IPS-18c (cell line): ENCODE results near the gene KCNK15.
"Not testable (repeated sequence)": the region's sequence is repeated elsewhere in the genome, so short reads cannot be mapped to it uniquely, and the experiment has no call there.

ENCODE experiments used
- H3K4me3 ChIP-seq: 2 replicates; pipeline ENCODE4 v1.7.0; 2013; ENCODE audit warnings: low read depth, mild to moderate bottlenecking, low read length, moderate library complexity; ENCODE audit not compliant: insufficient read depth
- H3K9me3 ChIP-seq: one replicate; pipeline ENCODE4 v1.6.1; 2013; ENCODE audit warnings: mild to moderate bottlenecking, low read length, moderate library complexity; ENCODE audit not compliant: control insufficient read depth, insufficient read depth

KCNK15 gene

DNA sequence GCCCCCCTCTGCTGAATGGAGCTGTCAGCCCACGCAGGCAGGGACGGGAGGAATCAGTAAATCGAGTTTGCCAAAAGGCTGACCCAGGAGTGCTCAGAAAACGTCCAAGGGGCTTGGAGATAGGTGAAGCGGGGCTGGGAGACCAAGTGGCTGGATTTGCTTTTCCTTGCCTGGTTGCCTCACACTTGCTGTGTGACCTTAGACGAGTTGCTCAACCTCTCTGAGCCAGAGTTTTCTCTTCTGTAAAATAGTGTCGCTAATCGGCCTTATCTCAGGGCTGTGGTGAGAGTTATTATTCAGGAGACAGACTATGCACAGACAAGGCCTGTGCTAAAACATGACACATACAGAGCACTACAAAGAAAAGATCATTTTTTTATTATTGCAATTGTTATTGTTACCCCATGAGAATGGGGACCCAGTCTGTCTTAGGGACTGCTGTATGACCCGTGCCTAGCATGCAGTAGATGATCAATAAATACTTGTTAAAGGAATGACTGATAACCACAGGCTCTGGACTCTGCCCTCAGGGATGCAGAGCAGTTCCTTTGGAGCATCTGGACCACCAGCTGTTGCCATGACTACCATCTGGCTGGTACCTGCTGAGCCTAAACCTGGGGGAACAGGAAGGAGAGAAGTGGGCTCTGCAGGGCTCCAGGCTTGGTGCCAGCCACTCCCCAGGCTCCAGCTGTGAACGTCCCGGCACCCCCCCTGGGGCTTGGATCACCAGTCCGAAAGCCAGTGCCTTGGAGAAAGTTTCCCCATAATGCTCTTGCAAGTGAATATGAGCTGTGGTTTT, 901 bp downstream of the KCNK15 start:
- Histone ChIP-seq H3K9me3 (peaks cover 3% of the 10 kb centered on the region), H3K4me3 (peak overlapping the region; percentile 65)

DNA sequence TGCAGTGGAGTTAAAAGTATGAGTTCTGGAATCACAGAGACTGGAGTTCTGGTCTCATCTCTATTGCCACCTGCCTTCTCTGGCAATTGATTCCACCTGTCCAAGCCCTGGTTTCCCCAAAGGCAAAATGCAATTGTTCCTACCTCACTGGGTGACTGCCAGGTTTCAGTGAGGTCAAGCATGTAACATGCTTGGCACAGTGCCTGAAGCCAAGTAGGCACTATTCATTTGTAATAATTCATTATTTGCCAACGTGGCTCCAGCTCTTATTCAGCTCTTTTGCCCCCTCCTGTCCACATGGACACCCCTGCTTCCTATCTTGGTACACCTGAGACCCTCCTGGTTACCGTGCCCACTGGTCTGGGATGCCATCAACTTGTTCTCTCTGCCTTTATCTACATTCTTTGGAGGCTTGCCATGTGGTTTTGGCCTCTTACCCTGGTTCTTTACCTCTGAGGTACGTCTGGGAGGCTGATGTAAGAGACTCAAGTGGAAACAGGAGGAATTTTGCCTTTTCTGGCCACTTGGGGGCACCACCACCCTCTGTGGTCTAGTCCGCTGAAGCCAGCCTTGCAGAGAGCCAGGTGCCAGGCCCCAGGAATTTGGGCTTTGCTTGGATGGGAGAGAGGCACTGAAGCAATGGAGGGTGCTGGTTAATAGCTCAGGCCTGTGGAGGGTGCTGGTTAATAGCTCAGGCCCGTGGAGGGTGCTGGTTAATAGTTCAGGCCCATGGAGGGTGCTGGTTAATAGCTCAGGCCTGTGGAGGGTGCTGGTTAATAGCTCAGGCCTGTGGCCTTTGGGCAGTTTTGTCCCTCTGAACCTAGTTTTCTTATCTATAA, 1.7 kb downstream of the KCNK15 start:
- no peak overlapping the region for H3K4me3 ChIP-seq
- peaks cover 3% of the 10 kb centered on the region for H3K9me3 ChIP-seq

- H3K4me3 ChIP-seq: no peak overlapping the region
- H3K9me3 ChIP-seq: peaks cover 3% of the 10 kb centered on the region
Measured at GRCh38 chr20:44748005-44748370, 2.3 kb downstream of the KCNK15 start.

- H3K4me3 ChIP-seq: no peak overlapping the region
- no peaks in the 10 kb centered on the region for H3K9me3 ChIP-seq
Measured at GRCh38 chr20:44750081-44750805, 4.6 kb downstream of the KCNK15 start.

DNA sequence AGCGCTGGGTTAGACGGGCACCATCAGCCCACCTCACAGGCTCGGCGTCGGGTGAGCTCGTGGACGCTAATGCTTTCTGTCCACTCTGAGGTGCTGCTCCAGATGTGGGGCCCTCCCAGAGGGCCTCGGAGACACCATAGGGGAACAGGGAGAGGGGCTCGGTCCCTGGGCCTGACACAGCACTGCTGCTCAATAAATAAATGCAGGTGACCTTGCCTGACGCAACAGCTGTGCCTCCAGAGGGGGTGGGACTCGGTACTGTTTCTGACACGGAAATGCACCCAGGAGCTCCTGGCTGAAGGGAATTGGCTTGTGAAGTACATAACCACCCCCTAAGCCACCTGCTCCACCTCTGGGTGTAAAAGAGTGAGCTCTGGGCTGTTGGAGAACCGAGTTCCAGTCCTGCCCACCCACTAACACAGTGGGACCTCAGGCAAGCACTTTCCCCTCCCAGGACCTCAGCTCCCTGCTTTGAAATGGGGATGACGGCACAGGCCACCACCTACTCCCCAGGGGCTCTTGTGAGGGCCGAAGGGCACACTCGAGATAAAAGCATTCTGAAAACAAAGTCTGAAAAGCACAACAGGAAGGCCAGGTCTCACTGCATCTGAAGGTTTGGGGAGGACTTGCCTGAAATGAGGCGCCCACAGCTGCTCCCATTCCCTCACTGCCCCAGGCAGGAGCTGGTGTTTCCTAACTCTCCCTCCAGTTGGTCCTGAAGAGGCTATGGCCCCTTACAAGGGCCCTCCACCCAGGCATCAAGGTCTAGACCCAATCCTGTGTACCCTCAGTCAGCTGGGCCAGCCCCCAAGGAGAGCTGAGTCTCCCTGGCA, 6.7 kb downstream of the KCNK15 start:
- Histone ChIP-seq H3K9me3 (no peaks in the 10 kb centered on the region), H3K4me3 (no peak overlapping the region)

GRCh38 chr20:44754554-44754953, 8.9 kb downstream of the KCNK15 start:
- H3K9me3 ChIP-seq: no peaks in the 10 kb centered on the region
- H3K4me3 ChIP-seq: no peak overlapping the region

- Histone ChIP-seq H3K4me3 (no peak overlapping the region), H3K9me3 (no peaks in the 10 kb centered on the region)
Measured at GRCh38 chr20:44756011-44756688, 10.5 kb downstream of the KCNK15 start.

DNA sequence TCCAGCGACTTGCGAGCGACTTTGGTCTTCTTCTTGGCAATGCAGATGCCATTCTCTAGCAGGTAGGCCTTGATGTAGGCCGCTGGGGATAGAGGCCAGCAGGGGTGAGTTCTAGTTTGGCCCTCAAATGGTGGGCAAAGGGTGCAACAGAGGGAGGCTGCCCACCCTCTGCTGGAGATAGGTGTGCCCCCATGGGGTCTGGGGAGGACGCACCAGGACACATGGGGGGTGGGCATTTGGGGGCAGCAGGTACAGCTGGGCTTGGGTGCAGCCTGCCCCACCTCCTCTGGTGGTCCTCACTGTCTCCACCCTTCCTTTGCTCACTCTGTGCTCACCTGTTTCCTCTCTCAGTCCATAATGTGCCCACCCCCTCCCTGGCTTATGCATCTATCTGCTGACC, 11.3 kb downstream of the KCNK15 start:
- Histone ChIP-seq H3K4me3 (no peak overlapping the region), H3K9me3 (no peaks in the 10 kb centered on the region)

DNA sequence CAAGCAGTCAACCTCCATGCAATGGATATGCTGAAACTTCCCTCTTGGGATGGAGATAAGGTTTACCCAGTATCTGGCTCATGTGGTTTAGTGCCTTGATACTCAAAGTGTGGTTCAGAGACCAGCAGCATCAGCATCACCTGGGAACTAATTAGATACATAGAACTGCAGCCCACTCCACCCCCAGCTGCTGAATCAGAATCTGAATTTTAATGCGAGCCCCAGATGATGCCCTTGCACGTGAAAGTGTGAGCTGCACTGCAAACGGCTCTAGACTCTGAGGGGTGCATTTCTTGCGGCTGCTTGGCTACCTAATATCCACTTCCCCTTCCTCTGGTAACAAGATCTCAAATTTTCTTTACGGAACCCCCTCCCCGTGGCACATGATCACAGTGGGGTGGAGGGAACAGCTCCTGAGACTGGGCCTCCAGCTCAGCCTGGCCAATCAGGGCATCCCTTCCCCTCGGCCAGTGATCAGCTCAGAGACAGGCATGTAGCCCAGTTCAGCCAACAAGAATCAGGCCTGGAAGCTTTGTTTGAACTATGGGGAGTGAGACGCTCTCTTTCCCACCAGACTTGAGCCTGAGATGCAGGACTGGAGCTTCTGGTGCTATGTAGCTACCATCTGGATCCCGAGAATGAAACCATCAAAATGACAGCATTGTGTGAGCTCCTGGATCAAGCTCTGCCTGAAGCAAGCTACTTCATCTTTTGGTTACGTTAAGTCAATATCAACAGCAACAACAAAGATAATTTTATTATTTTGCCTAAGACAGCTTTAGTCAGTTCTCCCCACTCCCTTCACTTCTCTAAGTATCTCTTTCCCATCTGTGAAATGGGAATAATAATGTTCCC, 12.8 kb downstream of the KCNK15 start:
- Histone ChIP-seq H3K4me3 (no peak overlapping the region), H3K9me3 (no peaks in the 10 kb centered on the region)

GRCh38 chr20:44759595-44759994, 13.9 kb downstream of the KCNK15 start:
- no peaks in the 10 kb centered on the region for H3K9me3 ChIP-seq
- H3K4me3 ChIP-seq: no peak overlapping the region

DNA sequence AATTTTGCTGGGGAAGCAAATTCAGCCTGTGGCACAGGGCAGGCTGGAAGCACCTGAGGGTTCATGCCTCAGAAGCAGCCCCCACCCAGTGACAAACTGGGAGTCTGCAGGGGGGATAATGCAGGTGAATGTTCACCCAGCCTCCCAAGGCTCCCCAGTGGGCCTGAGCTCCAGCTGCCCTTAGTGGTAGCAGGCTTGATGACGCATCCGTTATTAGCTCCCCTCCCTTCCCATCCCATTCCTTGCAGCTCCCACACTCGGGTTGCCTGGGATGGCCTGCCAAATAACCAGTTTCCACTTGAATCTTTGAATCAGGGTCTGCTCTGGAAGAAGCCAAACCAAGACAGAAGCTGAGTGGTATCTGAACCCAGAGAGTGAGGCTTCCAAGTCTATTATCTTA, 15.8 kb downstream of the KCNK15 start:
- no peaks in the 10 kb centered on the region for H3K9me3 ChIP-seq

GRCh38 chr20:44762466-44763140, 16.9 kb downstream of the KCNK15 start:
- H3K4me3 ChIP-seq: no peak overlapping the region
- H3K9me3 ChIP-seq: no peaks in the 10 kb centered on the region

More for the DNA sequence above, 15.8 kb downstream of the KCNK15 start:
- H3K4me3 ChIP-seq: no peak overlapping the region

DNA sequence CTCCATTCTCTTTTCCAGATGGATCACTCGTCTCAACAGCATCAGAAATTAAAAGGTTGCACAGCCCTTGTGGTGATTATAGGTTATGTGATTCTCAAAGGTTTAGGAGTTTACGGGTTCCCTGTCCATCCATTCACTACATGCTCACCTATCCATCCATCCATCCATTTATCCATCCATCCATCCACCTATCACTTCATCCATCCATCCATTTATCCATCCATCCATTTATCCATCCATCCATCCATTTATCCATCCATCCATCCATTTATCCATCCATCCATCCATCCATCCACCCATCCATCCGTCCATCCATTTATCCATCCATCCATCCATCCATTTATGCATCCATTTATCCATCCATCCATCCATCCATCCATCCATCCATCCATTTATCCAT, 18.1 kb downstream of the KCNK15 start:
- H3K4me3 ChIP-seq, H3K9me3 ChIP-seq: not testable (repeated sequence)

- Histone ChIP-seq H3K9me3 (peaks cover 2% of the 10 kb centered on the region), H3K4me3 (no peak overlapping the region)
Measured at GRCh38 chr20:44765091-44765490, 19.4 kb downstream of the KCNK15 start.

DNA sequence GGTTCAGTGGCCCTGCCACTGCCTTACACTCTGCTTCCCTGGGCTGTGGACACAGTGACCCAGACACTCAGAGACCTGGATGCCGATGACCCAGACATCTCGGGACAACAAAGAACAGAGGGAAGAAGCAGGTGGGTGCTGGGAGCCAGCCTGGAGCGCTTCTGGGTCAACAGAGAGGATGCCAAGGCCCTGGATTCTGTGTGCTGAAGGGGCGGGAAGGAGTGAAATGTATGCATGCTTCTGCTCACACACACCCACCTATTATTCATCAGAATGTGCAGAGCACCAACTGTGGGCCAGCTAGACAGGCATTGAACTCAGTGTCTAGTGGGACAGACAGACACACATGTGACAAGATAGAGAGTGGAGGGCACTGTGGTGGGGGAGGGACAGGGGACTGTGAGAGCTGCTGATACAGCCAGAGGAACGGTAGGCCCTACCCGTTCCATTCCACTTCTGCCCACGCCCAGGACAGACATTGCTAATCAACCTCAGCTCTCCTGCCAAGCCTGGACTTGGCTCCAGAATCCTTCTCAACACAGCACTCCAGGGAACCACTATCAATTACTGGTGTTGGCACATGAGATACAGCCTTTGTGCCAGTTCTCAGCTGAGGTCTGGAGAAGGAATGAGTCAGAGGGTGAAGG, 20.2 kb downstream of the KCNK15 start:
- H3K4me3 ChIP-seq: no peak overlapping the region
- H3K9me3 ChIP-seq: peaks cover 2% of the 10 kb centered on the region
